Panc1 (cell line): ENCODE data around the gene UNC5B. TPM values are rescaled to one million over a fixed set of nuclear protein-coding genes. Genes with fewer than 3 reads are reported as not detected.

Source experiments
- ATAC-seq: fragments of 200-7000 bp; cut with Tn5 transposase; 2 replicates; pipeline ENCODE4 v1.9.1; 2020; ENCODE audit warnings: mild to moderate bottlenecking, moderate library complexity
- BruUV-seq: library from RNA; stranded (reverse); fragments of 400-500 nt; replicated peaks from 2 replicates; lab custom pipeline; 2021; lab: Mats Ljungman, UMichigan
- CTCF ChIA-PET: fragments of 300-600 bp; sonication (Branson Sonifier 250); formaldehyde crosslinking; loops from one replicate; lab custom pipeline; 2022; ENCODE audit warnings: antibody characterized with exemption; lab: Charles Lee
- POLR2A ChIA-PET: fragments of 300-600 bp; sonication (Branson Sonifier 250); formaldehyde crosslinking; loops from one replicate; lab custom pipeline; 2022; ENCODE audit warnings: antibody characterized with exemption; lab: Charles Lee
- DNase-seq: peaks from one replicate; pipeline ENCODE4 v3.0.0-alpha.2; 2010; ENCODE audit warnings: low read depth, low spot score
- H3K27ac ChIP-seq: 2 replicates; pipeline ENCODE4 v1.5.1; 2011; ENCODE audit warnings: mild to moderate bottlenecking, low read length, inconsistent platforms
- H3K27me3 ChIP-seq: fragments of 200-500 bp; sonication (Bioruptor generic); 2 replicates; pipeline ENCODE4 v1.6.0; 2014; ENCODE audit warnings: low read length, inconsistent platforms; ENCODE audit not compliant: control insufficient read depth, insufficient read depth
- H3K36me3 ChIP-seq: fragments of 200-500 bp; sonication (Bioruptor generic); 2 replicates; pipeline ENCODE4 v1.5.1; 2014; ENCODE audit warnings: inconsistent platforms, mild to moderate bottlenecking, low read length, moderate library complexity; ENCODE audit not compliant: control insufficient read depth, insufficient read depth
- H3K4me1 ChIP-seq: 2 replicates; pipeline ENCODE4 v1.5.1; 2011; ENCODE audit warnings: inconsistent platforms, mild to moderate bottlenecking, low read length, moderate library complexity; ENCODE audit not compliant: control insufficient read depth, insufficient read depth
- H3K4me3 ChIP-seq, 2 experiments: 2 replicates each; pipeline ENCODE4 v1.5.1; 2011 to 2012; ENCODE audit warnings: low read depth in 2 of 2, low read length in 2 of 2, mild to moderate bottlenecking in 2 of 2, inconsistent platforms in 1 of 2, moderate library complexity in 1 of 2
- H3K9me3 ChIP-seq: fragments of 200-500 bp; sonication (Bioruptor generic); 2 replicates; pipeline ENCODE4 v1.5.1; 2014; ENCODE audit warnings: low read depth, mild to moderate bottlenecking, inconsistent platforms, low read length, moderate library complexity; ENCODE audit not compliant: control insufficient read depth, insufficient read depth
- CTCF ChIP-seq: fragments of 450-650 bp; IDR thresholded peaks from 2 replicates; pipeline ENCODE4 v1.5.1; 2017; ENCODE audit warnings: mild to moderate bottlenecking
- POLR2AphosphoS5 ChIP-seq: IDR thresholded peaks from 2 replicates; pipeline ENCODE4 v1.6.1; 2012; ENCODE audit warnings: mild to moderate bottlenecking, low read depth, low read length, moderate library complexity
- REST ChIP-seq, 2 experiments: IDR thresholded peaks; 2 replicates each; pipeline ENCODE4 v1.6.1; 2011 to 2012; ENCODE audit warnings: low read depth in 2 of 2, control low read depth in 1 of 2, low read length in 1 of 2, mild to moderate bottlenecking in 1 of 2, moderate library complexity in 1 of 2; ENCODE audit not compliant: insufficient read depth in 1 of 2
- SIN3A ChIP-seq: IDR thresholded peaks from 2 replicates; pipeline ENCODE4 v1.6.1; 2012; ENCODE audit warnings: low read depth, mild to moderate bottlenecking, low read length, moderate library complexity, borderline replicate concordance; ENCODE audit not compliant: insufficient read depth
- TCF7L2 ChIP-seq: IDR thresholded peaks from 2 replicates; pipeline ENCODE4 v1.6.1; 2011; ENCODE audit warnings: mild to moderate bottlenecking, low read depth, low read length, inconsistent platforms
- in situ Hi-C: cut with HindIII; loops from 2 replicates; pipeline ENCODE4 v1.10.0; 2016; ENCODE audit warnings: low sequenced_read_pairs, low pct_unique_long_range_greater_than_20kb
- intact Hi-C: fragments of 100-400 bp; cut with micrococcal nuclease; formaldehyde crosslinking; loops from one replicate; pipeline ENCODE4 v1.10.0; 2022; ENCODE audit not compliant: unreplicated experiment
- total RNA-seq: library from RNA; stranded (reverse); gene quantifications from one replicate; pipeline ENCODE4 v1.2.1, GENCODE V29; 2021; ENCODE audit not compliant: unreplicated experiment

Gene UNC5B
- total RNA-seq, 1 experiment from 2014 or later: 1.1 TPM

- Histone ChIP-seq H3K36me3 (no peaks in the 10 kb centered on the region), H3K4me1 (no peaks in the 10 kb centered on the region), H3K9me3 (peaks cover 10% of the 10 kb centered on the region; the same call in 1 of the 2 replicates), H3K27me3 (peaks cover 21% of the 10 kb centered on the region; the same call in 1 of the 2 replicates), H3K4me3 (no peak overlapping the region), H3K27ac (no peak overlapping the region)
- TF ChIP-seq SIN3A: no peak
- no peak for TF ChIP-seq TCF7L2
- TF ChIP-seq CTCF: no peak
- no peak for TF ChIP-seq POLR2AphosphoS5
- no peak for TF ChIP-seq REST (IDR thresholded peaks at IDR 0.05; ENCODE audit: insufficient read depth in 1 of 2, low read depth in 2 of 2, low read length in 1 of 2)
- no peak for DNase-seq
- CTCF ChIA-PET: interaction anchor here (0.6 kb wide), 1 partner anchor 67 kb away, joined by 9 read pairs; no protein-coding TSS in a partner anchor
- POLR2A ChIA-PET: no interaction called here
- ATAC-seq: no peak
- intact Hi-C loops (no loop called here), in situ Hi-C loops (no loop called here)
- no TSS peak for BruUV-seq
Observed at GRCh38 chr10:71203124-71203523, 9.2 kb upstream of the UNC5B start.

GRCh38 chr10:71203716-71204115 lies 8.7 kb upstream of the UNC5B start:
- H3K4me1 ChIP-seq: no peaks in the 10 kb centered on the region
- peaks cover 21% of the 10 kb centered on the region; the same call in 1 of the 2 replicates for H3K27me3 ChIP-seq
- BruUV-seq: no TSS peak
- in situ Hi-C loops (no loop called here), intact Hi-C loops (no loop called here)
- DNase-seq (no peak), ATAC-seq (no peak)
- ChIA-PET CTCF (interaction anchor here (0.5 kb wide), 1 partner anchor 37 kb away, joined by 8 read pairs; no protein-coding TSS in a partner anchor), POLR2A (no interaction called here)
- TF ChIP-seq REST (IDR thresholded peaks at IDR 0.05; ENCODE audit: insufficient read depth in 1 of 2, low read depth in 2 of 2, low read length in 1 of 2) (no peak), POLR2AphosphoS5 (no peak), SIN3A (no peak), CTCF (no peak), TCF7L2 (no peak)
- no peaks in the 10 kb centered on the region for H3K36me3 ChIP-seq
- H3K4me3 ChIP-seq: no peak overlapping the region
- H3K9me3 ChIP-seq: peaks cover 4% of the 10 kb centered on the region; the same call in 1 of the 2 replicates
- H3K27ac ChIP-seq: no peak overlapping the region
